Spleen (tissue), 11 donors: ENCODE results near the gene BCL11B. TPM values are rescaled to one million over a fixed set of nuclear protein-coding genes. Genes with fewer than 3 reads are reported as not detected.

ENCODE experiments used
- DNase-seq: peaks from one replicate; pipeline ENCODE4 v3.0.0-alpha.2; 2020
- H3K27ac ChIP-seq, 8 donors: fragments of 200-600 bp; sonication (generic) in 7 of 8; 1 replicate in 4 of 8; 2 replicates in 4 of 8; pipeline versions ENCODE4 v1.5.0 to v1.8.0; 2016 to 2021; ENCODE audit warnings: inconsistent platforms in 4 of 8, mild to moderate bottlenecking in 4 of 8, moderate library complexity in 1 of 8
- H3K27me3 ChIP-seq, 7 donors: fragments of 200-600 bp; sonication (generic) in 6 of 7; replicated peaks in 1 of 7; 1 replicate in 4 of 7; 2 replicates in 3 of 7; pipeline versions ENCODE4 v1.5.0 to v1.8.0; 2016 to 2021; ENCODE audit warnings: inconsistent platforms in 3 of 7, mild to moderate bottlenecking in 1 of 7
- H3K36me3 ChIP-seq, 6 donors: fragments of 200-600 bp; sonication (generic) in 5 of 6; 1 replicate in 4 of 6; 2 replicates in 2 of 6; pipeline versions ENCODE4 v1.5.0 to v1.8.0; 2016 to 2021; ENCODE audit warnings: inconsistent platforms in 2 of 6
- H3K4me1 ChIP-seq, 6 donors: fragments of 200-600 bp; sonication (generic) in 5 of 6; 1 replicate in 3 of 6; 2 replicates in 3 of 6; pipeline versions ENCODE4 v1.5.0 to v1.8.0; 2016 to 2021; ENCODE audit warnings: inconsistent platforms in 3 of 6
- H3K4me3 ChIP-seq, 8 donors: fragments of 200-600 bp; sonication (generic) in 7 of 8; 1 replicate in 4 of 8; 2 replicates in 4 of 8; pipeline versions ENCODE4 v1.5.0 to v1.8.0; 2016 to 2021; ENCODE audit warnings: inconsistent platforms in 4 of 8, mild to moderate bottlenecking in 4 of 8, moderate library complexity in 2 of 8
- H3K9me3 ChIP-seq, 8 donors: fragments of 200-600 bp; sonication (generic) in 7 of 8; 1 replicate in 4 of 8; 2 replicates in 4 of 8; pipeline versions ENCODE4 v1.5.0 to v1.8.0; 2016 to 2021; ENCODE audit warnings: inconsistent platforms in 4 of 8
- POLR2A ChIP-seq, 3 donors: fragments of 450-650 bp; IDR thresholded peaks; one replicate each; pipeline ENCODE4 v1.5.1; 2017; ENCODE audit warnings: antibody characterized with exemption in 3 of 3, mild to moderate bottlenecking in 1 of 3
- POLR2AphosphoS5 ChIP-seq, 3 donors: sonication (generic); formaldehyde crosslinking; IDR thresholded peaks; one replicate each; pipeline ENCODE4 v1.5.1; 2017; ENCODE audit warnings: antibody characterized with exemption in 3 of 3
- WGBS, 5 donors: extraction: QIAGEN DNeasy Blood & Tissue Kit in 3 of 5; methylation state at CpG; one replicate each; pipeline versions ENCODE4 v1.1.5 to v1.1.7; 2013 to 2018; 5-methylcytosine and 5-hydroxymethylcytosine counted together
- intact Hi-C: fragments of 100-400 bp; cut with DNase I; formaldehyde crosslinking; loops from one replicate; pipeline ENCODE4 v1.15.0; 2023; ENCODE audit warnings: low total_unique reads
- polyA plus RNA-seq, 3 donors: library from polyadenylated mRNA; stranded (reverse); fragments of 200-250 nt; gene quantifications; one replicate each; pipeline ENCODE4 v1.2.1, GENCODE V29; 2013
- total RNA-seq, 7 donors: library from RNA; depleted of rRNA in 3 of 7; stranded (reverse); fragments of >200 nt in 3 of 7; fragmentation: NEBNext Ultra II Directional in 4 of 7; extraction: Animal tissue kit (Norgen Biotek cat#: 25700) in 4 of 7; gene quantifications; one replicate each; pipeline versions ENCODE4 v1.1.0 to v1.2.1, GENCODE V29; 2016 to 2021
- TF ChIP-seq, protein P1 (sequence below), 11 experiments: fragments of 200-600 bp in 7 of 11; fragments of 450-650 bp in 4 of 11; sonication (generic) in 4 of 11; IDR thresholded peaks in 8 of 11; conservative IDR thresholded peaks in 3 of 11; 1 replicate in 7 of 11; 2 replicates in 4 of 11; pipeline versions ENCODE4 v1.4.0 to v1.8.0; 2016 to 2021; ENCODE audit warnings: antibody characterized with exemption in 11 of 11, inconsistent platforms in 4 of 11, mild to moderate bottlenecking in 1 of 11
- donor health status: healthy with polysubstance abuse.
- donor health status: DM: no; HTN: no; CAD: no; lungs with moderate emphysema.
- donor health status: DM: no; HTN: no; CAD: no.
- donor health status: Bipolar disorder and iron deficiency.
- donor health status: healthy.
- donor health status: DM: no; HTN: no; CAD: no.
- donor health status: DM: yes; HTN: yes; CAD: no.

Gene BCL11B
- total and polyA plus RNA-seq, 10 donors: 0.74 to 21.1 (median 11.4) TPM

DNA sequence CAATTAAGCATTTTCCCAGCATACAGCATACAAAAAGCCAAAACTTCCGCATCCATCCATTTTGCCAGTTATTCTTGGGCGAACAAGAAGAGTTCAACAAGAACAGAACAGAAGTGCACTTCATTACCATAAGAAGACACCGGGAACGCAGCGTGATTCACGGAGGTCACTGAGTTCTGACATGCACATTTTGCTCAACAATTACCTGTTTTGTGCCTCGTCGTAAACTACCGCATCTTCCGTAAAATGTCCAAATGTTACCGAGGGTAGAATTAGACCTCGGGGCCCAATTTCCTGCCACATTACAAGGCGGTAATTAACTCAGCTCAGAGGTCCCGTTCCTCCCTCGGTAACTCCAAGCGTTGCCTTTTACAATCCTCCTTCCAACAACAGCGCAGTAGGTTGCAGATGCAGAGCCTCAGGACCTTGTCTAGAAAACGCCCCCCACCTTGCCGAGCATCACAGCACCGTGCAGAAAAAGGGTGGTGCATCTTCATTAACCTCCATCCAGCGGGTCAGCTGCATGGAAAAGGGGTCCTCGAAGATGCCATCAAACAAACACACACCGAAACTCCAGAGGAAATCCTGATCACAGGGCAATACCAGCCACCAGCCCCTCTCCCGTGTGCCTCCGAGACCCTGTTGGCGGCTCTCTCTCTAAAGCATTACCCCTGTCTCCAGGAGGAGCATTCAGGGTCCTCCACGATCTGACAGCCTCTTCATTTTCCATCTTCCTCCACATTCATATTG is 125.2 kb downstream of the BCL11B start:
- no peaks in the 10 kb centered on the region for H3K9me3 ChIP-seq
- H3K36me3 ChIP-seq: no peaks in the 10 kb centered on the region
- H3K27me3 ChIP-seq: peaks cover 0 to 15% (median 0%) of the 10 kb centered on the region in 7 donors
- intact Hi-C loops: no loop called here
- no peak overlapping the region for H3K4me3 ChIP-seq
- no peak overlapping the region for H3K27ac ChIP-seq
- 79 to 83% (median 80%) methylated on average over 27 of the region's 27 CpGs for WGBS, 5 donors
- no peak for TF ChIP-seq POLR2AphosphoS5 (IDR thresholded peaks at IDR 0.05)
- TF ChIP-seq, protein P1, sequence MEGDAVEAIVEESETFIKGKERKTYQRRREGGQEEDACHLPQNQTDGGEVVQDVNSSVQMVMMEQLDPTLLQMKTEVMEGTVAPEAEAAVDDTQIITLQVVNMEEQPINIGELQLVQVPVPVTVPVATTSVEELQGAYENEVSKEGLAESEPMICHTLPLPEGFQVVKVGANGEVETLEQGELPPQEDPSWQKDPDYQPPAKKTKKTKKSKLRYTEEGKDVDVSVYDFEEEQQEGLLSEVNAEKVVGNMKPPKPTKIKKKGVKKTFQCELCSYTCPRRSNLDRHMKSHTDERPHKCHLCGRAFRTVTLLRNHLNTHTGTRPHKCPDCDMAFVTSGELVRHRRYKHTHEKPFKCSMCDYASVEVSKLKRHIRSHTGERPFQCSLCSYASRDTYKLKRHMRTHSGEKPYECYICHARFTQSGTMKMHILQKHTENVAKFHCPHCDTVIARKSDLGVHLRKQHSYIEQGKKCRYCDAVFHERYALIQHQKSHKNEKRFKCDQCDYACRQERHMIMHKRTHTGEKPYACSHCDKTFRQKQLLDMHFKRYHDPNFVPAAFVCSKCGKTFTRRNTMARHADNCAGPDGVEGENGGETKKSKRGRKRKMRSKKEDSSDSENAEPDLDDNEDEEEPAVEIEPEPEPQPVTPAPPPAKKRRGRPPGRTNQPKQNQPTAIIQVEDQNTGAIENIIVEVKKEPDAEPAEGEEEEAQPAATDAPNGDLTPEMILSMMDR (IDR thresholded peaks at IDR 0.05 in 8 of 11, conservative IDR thresholded peaks at IDR 0.05 in 3 of 11): no peak
- TF ChIP-seq POLR2A (IDR thresholded peaks at IDR 0.05): no peak
- H3K4me1 ChIP-seq: no peaks in the 10 kb centered on the region
- DNase-seq: no peak

DNA sequence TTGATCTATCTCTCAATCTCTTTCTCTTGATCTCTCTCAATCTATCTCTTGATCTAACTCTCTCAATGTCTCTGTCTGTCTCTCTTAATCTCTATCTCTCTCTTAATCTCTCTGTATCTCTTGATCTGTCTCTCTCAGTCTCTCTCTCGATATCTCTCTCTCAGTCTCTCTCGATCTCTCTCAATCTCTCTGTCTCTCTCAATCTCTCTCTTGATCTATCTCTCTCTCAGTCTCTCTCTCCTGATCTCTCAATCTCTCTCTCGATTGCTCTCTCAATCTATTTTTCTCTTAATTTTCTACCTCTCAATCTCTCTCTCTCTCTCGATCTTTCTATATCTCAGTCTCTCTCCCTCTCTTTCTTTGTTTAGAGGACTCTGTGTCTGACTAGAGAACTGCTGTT is 126.7 kb downstream of the BCL11B start:
- H3K9me3 ChIP-seq: no peaks in the 10 kb centered on the region
- H3K4me1 ChIP-seq: no peaks in the 10 kb centered on the region
- no peak overlapping the region for H3K4me3 ChIP-seq
- no peak overlapping the region for H3K27ac ChIP-seq
- 89 to 96% (median 91%) methylated on average over 4 of the region's 4 CpGs for WGBS, 5 donors
- H3K27me3 ChIP-seq: peaks cover 0 to 15% (median 0%) of the 10 kb centered on the region in 7 donors
- no peak for DNase-seq
- H3K36me3 ChIP-seq: no peaks in the 10 kb centered on the region
- TF ChIP-seq, protein P1 (IDR thresholded peaks at IDR 0.05 in 8 of 11, conservative IDR thresholded peaks at IDR 0.05 in 3 of 11): no peak
- TF ChIP-seq POLR2AphosphoS5 (IDR thresholded peaks at IDR 0.05): no peak
- TF ChIP-seq POLR2A (IDR thresholded peaks at IDR 0.05): no peak
- intact Hi-C loops: no loop called here

DNA sequence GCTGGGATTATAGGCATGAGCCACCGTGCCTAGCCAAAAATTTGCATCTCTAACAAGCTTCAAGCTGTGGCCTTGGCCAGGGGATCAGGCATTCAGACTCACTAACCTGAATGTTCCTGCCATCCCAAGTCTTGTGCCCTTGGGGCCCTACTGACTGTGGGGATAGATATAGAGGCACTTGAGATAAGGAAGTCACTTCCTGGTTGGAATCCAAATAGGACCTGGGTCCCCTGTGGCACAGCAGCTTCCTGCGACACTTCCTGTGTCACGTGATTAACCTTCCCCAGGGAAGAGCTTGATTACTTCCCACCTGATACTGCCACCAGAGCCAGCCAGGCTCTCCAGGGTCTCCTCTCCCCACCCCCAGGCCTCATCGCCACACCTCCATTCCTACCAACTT is 128.2 kb downstream of the BCL11B start:
- Histone ChIP-seq H3K27me3 (peaks cover 0 to 10% (median 0%) of the 10 kb centered on the region in 7 donors), H3K9me3 (no peaks in the 10 kb centered on the region), H3K27ac (no peak overlapping the region), H3K4me1 (no peaks in the 10 kb centered on the region), H3K36me3 (no peaks in the 10 kb centered on the region), H3K4me3 (no peak overlapping the region)
- WGBS, 5 donors: 49 to 64% (median 55%) methylated on average over 3 to 4 of the region's 4 CpGs
- no peak for TF ChIP-seq POLR2AphosphoS5 (IDR thresholded peaks at IDR 0.05)
- no peak for TF ChIP-seq POLR2A (IDR thresholded peaks at IDR 0.05)
- TF ChIP-seq, protein P1 (IDR thresholded peaks at IDR 0.05 in 8 of 11, conservative IDR thresholded peaks at IDR 0.05 in 3 of 11): no peak
- intact Hi-C loops: no loop called here
- DNase-seq: no peak

DNA sequence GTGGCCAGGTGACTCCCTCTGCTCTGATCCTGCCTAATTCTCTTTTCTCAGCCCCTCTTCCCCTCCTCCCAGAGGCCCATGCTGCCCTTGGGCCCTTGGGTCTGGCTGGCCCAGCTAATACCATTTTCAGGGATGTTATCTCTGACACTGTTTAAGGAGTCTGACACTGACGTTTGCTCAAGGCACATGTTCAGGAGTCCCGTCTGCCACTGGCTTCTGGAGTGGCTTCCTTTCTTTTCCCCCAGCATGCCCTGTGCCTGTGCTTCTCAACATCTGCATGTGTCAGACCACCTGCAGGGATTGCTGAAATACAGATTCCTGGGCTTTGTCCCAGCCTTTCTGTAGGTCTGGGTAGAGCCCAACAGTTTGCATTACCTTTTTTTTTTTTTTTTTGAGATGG is 128.9 kb downstream of the BCL11B start:
- no peak for DNase-seq
- no peaks in the 10 kb centered on the region for H3K9me3 ChIP-seq
- H3K4me1 ChIP-seq: no peaks in the 10 kb centered on the region
- peaks cover 0 to 3% (median 0%) of the 10 kb centered on the region in 7 donors for H3K27me3 ChIP-seq
- no peaks in the 10 kb centered on the region for H3K36me3 ChIP-seq
- no peak overlapping the region for H3K27ac ChIP-seq
- TF ChIP-seq POLR2A (IDR thresholded peaks at IDR 0.05): no peak
- TF ChIP-seq, protein P1 (IDR thresholded peaks at IDR 0.05 in 8 of 11, conservative IDR thresholded peaks at IDR 0.05 in 3 of 11): no peak
- no peak overlapping the region for H3K4me3 ChIP-seq
- intact Hi-C loops: no loop called here
- WGBS, 5 donors: 60 to 73% (median 65%) methylated on average over 2 of the region's 2 CpGs
